HG03039 (cell line): ENCODE data around the gene FGF5.
A peak's percentile ranks its signal among the peaks of the same experiment; 100 is the strongest.

Experiments
- ATAC-seq: cut with Tn5 transposase; IDR thresholded peaks from one replicate; pipeline ENCODE4 v1.9.1; 2021; ENCODE audit warnings: mild to moderate bottlenecking, moderate library complexity; ENCODE audit not compliant: unreplicated experiment

FGF5 gene

GRCh38 chr4:80335226-80335553 is 68.7 kb downstream of the FGF5 start:
- ATAC-seq: no peak

DNA sequence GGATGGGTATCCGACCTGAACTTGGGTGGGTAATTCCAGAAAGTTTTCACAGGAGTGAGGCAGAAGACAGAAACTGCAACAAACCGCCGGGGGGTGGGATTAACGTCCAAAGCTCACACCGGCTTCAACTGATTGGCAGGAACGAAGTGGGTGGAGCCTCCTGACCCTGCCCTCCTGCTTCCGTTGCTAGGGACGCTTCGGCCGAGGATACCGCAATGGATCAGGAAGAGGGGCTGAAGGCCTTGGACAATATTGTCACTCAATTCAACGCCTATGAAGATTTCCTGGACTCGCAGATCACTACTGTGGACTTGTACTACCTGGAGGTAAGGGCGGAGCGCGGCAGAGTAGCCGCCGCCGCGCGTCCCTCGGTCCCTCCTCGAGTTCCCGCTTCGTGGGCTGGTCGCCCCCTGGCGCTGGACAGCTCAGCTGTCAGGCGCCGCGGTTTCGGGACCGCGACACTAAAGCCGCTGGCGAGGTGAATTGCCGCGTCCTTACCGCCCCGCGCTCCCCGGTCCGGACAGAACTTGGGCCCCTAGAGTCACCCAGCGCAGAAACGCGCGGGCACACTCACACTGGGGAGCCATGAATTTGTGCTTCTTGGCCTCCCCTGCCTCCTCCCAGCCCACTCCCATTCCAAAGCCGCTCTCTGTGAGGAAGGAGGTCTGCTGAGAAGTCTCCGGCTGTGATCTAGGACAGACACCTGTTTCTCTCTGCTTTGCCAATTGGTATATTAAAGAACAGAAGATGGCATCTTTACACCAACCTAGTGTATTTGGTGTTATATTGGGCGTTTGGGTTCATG is 69.3 kb downstream of the FGF5 start, which contains the start of gene CFAP299:
CFAP299 (plus strand) TSS at position 177 of the 805 bp plus-strand sequence.
- ATAC-seq: peak; percentile 99

GRCh38 chr4:80336582-80336981 is 70.1 kb downstream of the FGF5 start:
- no peak for ATAC-seq

DNA sequence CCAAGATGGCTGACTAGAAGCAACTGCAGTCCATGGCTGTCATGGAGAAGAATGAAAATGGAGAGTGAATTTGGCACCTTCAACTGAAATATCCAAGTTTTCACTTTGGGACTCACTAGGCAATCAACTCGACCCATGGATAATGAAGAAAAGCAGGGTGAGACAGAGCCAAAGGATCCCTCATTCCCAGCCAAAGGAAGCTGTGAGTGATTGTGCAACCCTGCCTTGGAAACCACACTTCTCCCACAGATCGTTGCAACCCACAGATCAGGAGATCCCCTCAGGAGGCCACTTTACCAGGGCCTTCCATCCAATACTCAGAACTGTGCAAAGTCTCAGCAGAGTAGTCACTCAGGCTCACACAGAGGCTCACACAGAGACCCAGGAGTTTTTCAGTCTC is 73.6 kb downstream of the FGF5 start:
- ATAC-seq: no peak
